Measurements from ENCODE around the gene KIF25.

GRCh38 chr6:168030218-168030746 lies 32.8 kb downstream of the KIF25 start:
- TF ChIP-seq CTCF (IDR thresholded peaks at IDR 0.05) (no peak), POLR2A (IDR thresholded peaks at IDR 0.05) (no peak)

Data from heart left ventricle (tissue), 13 donors.